ENCODE measurements around the gene DIDO1.

DIDO1 gene

GRCh38 chr20:62952968-62953838 is 26.9 kb upstream of the DIDO1 start:
- no peaks in the 10 kb centered on the region for H3K27me3 ChIP-seq (replicated peaks; ENCODE audit: control insufficient read depth, insufficient read depth, low read length)
- DNase-seq (ENCODE audit: low read depth) = peak; percentile 21
- peak overlapping the region; percentile 73 for H3K9ac ChIP-seq (ENCODE audit: low read length)
- H3K9me3 ChIP-seq (ENCODE audit: control insufficient read depth, low read length) = no peaks in the 10 kb centered on the region
- H3K36me3 ChIP-seq (ENCODE audit: control insufficient read depth, insufficient read depth, low read length, severe bottlenecking) = peaks cover 16% of the 10 kb centered on the region
- peak overlapping the region; percentile 64 for H3K4me3 ChIP-seq (ENCODE audit: low read length)
- peaks cover 26% of the 10 kb centered on the region for H3K4me1 ChIP-seq (ENCODE audit: control insufficient read depth, insufficient read depth, low read length)

- H3K36me3 ChIP-seq (ENCODE audit: control insufficient read depth, insufficient read depth, low read length, severe bottlenecking) = peaks cover 23% of the 10 kb centered on the region
- H3K4me1 ChIP-seq (ENCODE audit: control insufficient read depth, insufficient read depth, low read length) = peaks cover 26% of the 10 kb centered on the region
- H3K9ac ChIP-seq (ENCODE audit: low read length) = peak within 1 kb of the TSS; percentile 73
- H3K27me3 ChIP-seq (replicated peaks; ENCODE audit: control insufficient read depth, insufficient read depth, low read length) = no peaks in the 10 kb centered on the region
- no peaks in the 10 kb centered on the region for H3K9me3 ChIP-seq (ENCODE audit: control insufficient read depth, low read length)
- H3K4me3 ChIP-seq (ENCODE audit: low read length) = peak within 1 kb of the TSS; percentile 64
- peak; percentile 67 for DNase-seq (ENCODE audit: low read depth)
These were observed 26.2 kb upstream of the DIDO1 start, which contains the start of gene SLC17A9 for GRCh38 chr20:62952373-62952967. Gene SLC17A9 (plus strand): TSS chr20:62952709. CDS start chr20:62952831, 122 bp downstream.

GRCh38 chr20:62951896-62952372 is 25.6 kb upstream of the DIDO1 start:
- H3K4me1 ChIP-seq (ENCODE audit: control insufficient read depth, insufficient read depth, low read length) = peaks cover 26% of the 10 kb centered on the region
- H3K9me3 ChIP-seq (ENCODE audit: control insufficient read depth, low read length) = no peaks in the 10 kb centered on the region
- peak overlapping the region; percentile 56 for H3K4me3 ChIP-seq (ENCODE audit: low read length)
- H3K27me3 ChIP-seq (replicated peaks; ENCODE audit: control insufficient read depth, insufficient read depth, low read length) = no peaks in the 10 kb centered on the region
- DNase-seq (ENCODE audit: low read depth) = no peak
- H3K36me3 ChIP-seq (ENCODE audit: control insufficient read depth, insufficient read depth, low read length, severe bottlenecking) = peaks cover 28% of the 10 kb centered on the region
- no peak overlapping the region for H3K9ac ChIP-seq (ENCODE audit: low read length)

GRCh38 chr20:62951143-62951895 is 25.0 kb upstream of the DIDO1 start:
- H3K27me3 ChIP-seq (replicated peaks; ENCODE audit: control insufficient read depth, insufficient read depth, low read length) = no peaks in the 10 kb centered on the region

GRCh38 chr20:62950741-62951140 is 24.4 kb upstream of the DIDO1 start:
- Histone ChIP-seq H3K4me1 (ENCODE audit: control insufficient read depth, insufficient read depth, low read length) (peaks cover 24% of the 10 kb centered on the region), H3K4me3 (ENCODE audit: low read length) (no peak overlapping the region), H3K9ac (ENCODE audit: low read length) (no peak overlapping the region), H3K36me3 (ENCODE audit: control insufficient read depth, insufficient read depth, low read length, severe bottlenecking) (peaks cover 40% of the 10 kb centered on the region), H3K27me3 (replicated peaks; ENCODE audit: control insufficient read depth, insufficient read depth, low read length) (no peaks in the 10 kb centered on the region), H3K9me3 (ENCODE audit: control insufficient read depth, low read length) (no peaks in the 10 kb centered on the region)
- DNase-seq (ENCODE audit: low read depth) = no peak

More at GRCh38 chr20:62951143-62951895, 25.0 kb upstream of the DIDO1 start:
- DNase-seq (ENCODE audit: low read depth) = no peak
- Histone ChIP-seq H3K9me3 (ENCODE audit: control insufficient read depth, low read length) (no peaks in the 10 kb centered on the region), H3K36me3 (ENCODE audit: control insufficient read depth, insufficient read depth, low read length, severe bottlenecking) (peaks cover 34% of the 10 kb centered on the region), H3K4me3 (ENCODE audit: low read length) (no peak overlapping the region), H3K4me1 (ENCODE audit: control insufficient read depth, insufficient read depth, low read length) (peaks cover 26% of the 10 kb centered on the region), H3K9ac (ENCODE audit: low read length) (no peak overlapping the region)

- H3K9ac ChIP-seq (ENCODE audit: low read length) = no peak overlapping the region
- peaks cover 48% of the 10 kb centered on the region for H3K36me3 ChIP-seq (ENCODE audit: control insufficient read depth, insufficient read depth, low read length, severe bottlenecking)
- H3K9me3 ChIP-seq (ENCODE audit: control insufficient read depth, low read length) = no peaks in the 10 kb centered on the region
- H3K4me3 ChIP-seq (ENCODE audit: low read length) = no peak overlapping the region
- peaks cover 19% of the 10 kb centered on the region for H3K4me1 ChIP-seq (ENCODE audit: control insufficient read depth, insufficient read depth, low read length)
- H3K27me3 ChIP-seq (replicated peaks; ENCODE audit: control insufficient read depth, insufficient read depth, low read length) = no peaks in the 10 kb centered on the region
- DNase-seq (ENCODE audit: low read depth) = no peak
These were observed 23.7 kb upstream of the DIDO1 start for GRCh38 chr20:62949962-62950361.

GRCh38 chr20:62949153-62949821 is 23.0 kb upstream of the DIDO1 start:
- Histone ChIP-seq H3K9me3 (ENCODE audit: control insufficient read depth, low read length) (no peaks in the 10 kb centered on the region), H3K36me3 (ENCODE audit: control insufficient read depth, insufficient read depth, low read length, severe bottlenecking) (peaks cover 54% of the 10 kb centered on the region)

GRCh38 chr20:62947532-62948300 is 21.4 kb upstream of the DIDO1 start:
- no peaks in the 10 kb centered on the region for H3K27me3 ChIP-seq (replicated peaks; ENCODE audit: control insufficient read depth, insufficient read depth, low read length)

More at GRCh38 chr20:62949153-62949821, 23.0 kb upstream of the DIDO1 start:
- Histone ChIP-seq H3K27me3 (replicated peaks; ENCODE audit: control insufficient read depth, insufficient read depth, low read length) (no peaks in the 10 kb centered on the region), H3K4me1 (ENCODE audit: control insufficient read depth, insufficient read depth, low read length) (peaks cover 14% of the 10 kb centered on the region), H3K4me3 (ENCODE audit: low read length) (no peak overlapping the region), H3K9ac (ENCODE audit: low read length) (no peak overlapping the region)
- DNase-seq (ENCODE audit: low read depth) = no peak

GRCh38 chr20:62946918-62947317 is 20.6 kb upstream of the DIDO1 start:
- Histone ChIP-seq H3K4me1 (ENCODE audit: control insufficient read depth, insufficient read depth, low read length) (peaks cover 7% of the 10 kb centered on the region), H3K36me3 (ENCODE audit: control insufficient read depth, insufficient read depth, low read length, severe bottlenecking) (peaks cover 66% of the 10 kb centered on the region), H3K9ac (ENCODE audit: low read length) (no peak overlapping the region), H3K9me3 (ENCODE audit: control insufficient read depth, low read length) (no peaks in the 10 kb centered on the region), H3K4me3 (ENCODE audit: low read length) (no peak overlapping the region), H3K27me3 (replicated peaks; ENCODE audit: control insufficient read depth, insufficient read depth, low read length) (no peaks in the 10 kb centered on the region)
- no peak for DNase-seq (ENCODE audit: low read depth)

More at GRCh38 chr20:62947532-62948300, 21.4 kb upstream of the DIDO1 start:
- H3K4me3 ChIP-seq (ENCODE audit: low read length) = no peak overlapping the region
- peaks cover 66% of the 10 kb centered on the region for H3K36me3 ChIP-seq (ENCODE audit: control insufficient read depth, insufficient read depth, low read length, severe bottlenecking)
- no peaks in the 10 kb centered on the region for H3K9me3 ChIP-seq (ENCODE audit: control insufficient read depth, low read length)
- H3K9ac ChIP-seq (ENCODE audit: low read length) = no peak overlapping the region
- no peaks in the 10 kb centered on the region for H3K4me1 ChIP-seq (ENCODE audit: control insufficient read depth, insufficient read depth, low read length)
- DNase-seq (ENCODE audit: low read depth) = no peak

- DNase-seq (ENCODE audit: low read depth) = no peak
- Histone ChIP-seq H3K27me3 (replicated peaks; ENCODE audit: control insufficient read depth, insufficient read depth, low read length) (no peaks in the 10 kb centered on the region), H3K9ac (ENCODE audit: low read length) (no peak overlapping the region), H3K4me3 (ENCODE audit: low read length) (no peak overlapping the region), H3K4me1 (ENCODE audit: control insufficient read depth, insufficient read depth, low read length) (peaks cover 18% of the 10 kb centered on the region), H3K36me3 (ENCODE audit: control insufficient read depth, insufficient read depth, low read length, severe bottlenecking) (peaks cover 66% of the 10 kb centered on the region), H3K9me3 (ENCODE audit: control insufficient read depth, low read length) (no peaks in the 10 kb centered on the region)
These were observed 19.6 kb upstream of the DIDO1 start for GRCh38 chr20:62945771-62946339.

Data from adipocyte (in vitro differentiated cells).